Left ventricle myocardium inferior (tissue), 1 donor: ENCODE measurements around the gene SLC35F1. TPM values are rescaled to one million over a fixed set of nuclear protein-coding genes. Genes with fewer than 3 reads are reported as not detected.
"Not testable (repeated sequence)": the region's sequence is repeated elsewhere in the genome, so short reads cannot be mapped to it uniquely, and the experiment has no call there.

ENCODE experiments used
- DNase-seq: peaks from one replicate; pipeline ENCODE4 v3.0.0-alpha.2; 2020
- H3K27ac ChIP-seq: fragments of 200-600 bp; replicated peaks from 2 replicates; pipeline ENCODE4 v1.8.0; 2021
- H3K27me3 ChIP-seq: fragments of 200-600 bp; 2 replicates; pipeline ENCODE4 v1.8.0; 2021; ENCODE audit warnings: low read depth
- H3K36me3 ChIP-seq: fragments of 200-600 bp; 2 replicates; pipeline ENCODE4 v1.8.0; 2021
- H3K4me1 ChIP-seq: fragments of 200-600 bp; 2 replicates; pipeline ENCODE4 v1.8.0; 2021
- H3K4me3 ChIP-seq: fragments of 200-600 bp; 2 replicates; pipeline ENCODE4 v1.8.0; 2021; ENCODE audit warnings: mild to moderate bottlenecking, moderate library complexity
- H3K9me3 ChIP-seq: fragments of 200-600 bp; replicated peaks from 2 replicates; pipeline ENCODE4 v1.8.0; 2021
- intact Hi-C: fragments of 100-400 bp; cut with micrococcal nuclease; formaldehyde crosslinking; loops from one replicate; pipeline ENCODE4 v1.11.0; 2022
- total RNA-seq: library from RNA; stranded (reverse); fragmentation: NEBNext Ultra II Directional; extraction: Animal tissue kit (Norgen Biotek cat#: 25700); gene quantifications from one replicate; pipeline ENCODE4 v1.2.1, GENCODE V29; 2021
- TF ChIP-seq, protein P1 (sequence below): fragments of 200-600 bp; IDR thresholded peaks from 2 replicates; pipeline ENCODE4 v1.8.0; 2021; ENCODE audit warnings: antibody characterized with exemption, mild to moderate bottlenecking, borderline replicate concordance
- donor health status: DM: no; HTN: yes; CAD: no; lungs with severe emphysema.

Gene SLC35F1
- total RNA-seq, 1 donor from 2014 or later = 6.4 TPM

DNA sequence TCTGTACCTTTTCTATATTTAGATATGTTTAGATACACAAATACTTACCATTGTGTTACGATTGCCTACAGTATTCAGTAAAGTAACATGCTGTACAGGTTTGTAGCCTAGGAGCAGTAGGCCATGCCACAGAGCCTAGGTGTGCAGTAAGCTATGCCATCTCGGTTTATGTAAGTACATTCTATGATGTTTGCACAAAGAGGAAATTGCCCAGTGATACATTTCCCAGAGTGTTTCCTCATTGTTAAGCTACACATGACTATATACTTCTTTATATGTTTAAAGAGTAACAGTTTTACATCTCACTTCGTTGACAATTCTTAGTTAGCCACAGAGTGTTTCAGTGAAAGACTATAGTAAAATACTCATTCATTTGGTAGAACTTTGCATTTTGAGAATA lies 51.5 kb downstream of the SLC35F1 start:
- Histone ChIP-seq H3K27me3 (peaks cover 12% of the 10 kb centered on the region), H3K36me3 (no peaks in the 10 kb centered on the region), H3K27ac (no peak overlapping the region), H3K4me3 (no peak overlapping the region), H3K9me3 (no peaks in the 10 kb centered on the region), H3K4me1 (no peaks in the 10 kb centered on the region)
- DNase-seq = no peak
- intact Hi-C loops = no loop called here
- TF ChIP-seq, protein P1, sequence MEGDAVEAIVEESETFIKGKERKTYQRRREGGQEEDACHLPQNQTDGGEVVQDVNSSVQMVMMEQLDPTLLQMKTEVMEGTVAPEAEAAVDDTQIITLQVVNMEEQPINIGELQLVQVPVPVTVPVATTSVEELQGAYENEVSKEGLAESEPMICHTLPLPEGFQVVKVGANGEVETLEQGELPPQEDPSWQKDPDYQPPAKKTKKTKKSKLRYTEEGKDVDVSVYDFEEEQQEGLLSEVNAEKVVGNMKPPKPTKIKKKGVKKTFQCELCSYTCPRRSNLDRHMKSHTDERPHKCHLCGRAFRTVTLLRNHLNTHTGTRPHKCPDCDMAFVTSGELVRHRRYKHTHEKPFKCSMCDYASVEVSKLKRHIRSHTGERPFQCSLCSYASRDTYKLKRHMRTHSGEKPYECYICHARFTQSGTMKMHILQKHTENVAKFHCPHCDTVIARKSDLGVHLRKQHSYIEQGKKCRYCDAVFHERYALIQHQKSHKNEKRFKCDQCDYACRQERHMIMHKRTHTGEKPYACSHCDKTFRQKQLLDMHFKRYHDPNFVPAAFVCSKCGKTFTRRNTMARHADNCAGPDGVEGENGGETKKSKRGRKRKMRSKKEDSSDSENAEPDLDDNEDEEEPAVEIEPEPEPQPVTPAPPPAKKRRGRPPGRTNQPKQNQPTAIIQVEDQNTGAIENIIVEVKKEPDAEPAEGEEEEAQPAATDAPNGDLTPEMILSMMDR = no peak

DNA sequence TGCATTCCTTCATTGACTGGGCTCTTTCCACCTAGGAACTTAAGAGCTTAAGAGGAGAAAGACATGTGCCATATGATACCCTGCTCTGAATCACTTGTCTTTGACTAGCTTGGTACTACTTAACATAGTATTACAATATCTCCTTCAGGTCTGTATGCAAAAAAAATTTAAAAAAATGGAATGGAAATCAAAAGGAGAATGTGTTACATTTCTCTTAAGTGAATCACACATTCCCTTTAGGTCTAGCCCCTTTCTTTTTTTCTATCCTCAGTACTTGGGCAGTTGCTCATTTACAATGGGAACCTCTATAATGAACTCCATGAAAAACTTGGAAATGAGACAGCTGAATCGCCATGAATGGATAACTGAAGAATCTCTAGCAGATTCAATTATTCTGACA lies 53.8 kb downstream of the SLC35F1 start:
- H3K27me3 ChIP-seq = peaks cover 17% of the 10 kb centered on the region
- no peak overlapping the region for H3K4me3 ChIP-seq
- no peak for DNase-seq
- H3K9me3 ChIP-seq = peaks cover 17% of the 10 kb centered on the region
- no peak overlapping the region for H3K27ac ChIP-seq
- intact Hi-C loops = no loop called here
- TF ChIP-seq, protein P1 = no peak
- no peaks in the 10 kb centered on the region for H3K4me1 ChIP-seq
- no peaks in the 10 kb centered on the region for H3K36me3 ChIP-seq

DNA sequence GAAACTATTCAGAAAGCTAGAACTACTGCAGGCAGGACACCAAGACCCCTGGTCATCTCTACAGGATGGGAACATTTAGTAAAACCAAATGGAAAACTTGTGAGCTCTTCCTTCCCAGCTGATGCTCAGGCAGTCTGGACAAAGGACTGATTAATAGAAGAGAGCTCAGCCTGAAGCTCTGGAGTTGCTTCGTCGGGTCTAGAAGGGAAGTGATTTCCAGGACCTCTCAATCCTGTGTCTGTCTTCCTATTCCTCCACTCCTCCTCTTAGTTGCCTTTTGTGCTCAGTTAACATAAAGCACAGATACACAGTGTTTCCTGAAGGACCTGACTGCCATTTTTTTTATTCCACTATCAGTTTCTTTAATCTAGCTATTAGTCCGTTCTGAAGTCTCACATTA lies 54.2 kb downstream of the SLC35F1 start:
- H3K4me3 ChIP-seq = no peak overlapping the region
- DNase-seq = no peak
- no peaks in the 10 kb centered on the region for H3K36me3 ChIP-seq
- H3K9me3 ChIP-seq = peaks cover 17% of the 10 kb centered on the region
- peaks cover 17% of the 10 kb centered on the region for H3K27me3 ChIP-seq
- intact Hi-C loops = no loop called here
- TF ChIP-seq, protein P1 = no peak
- H3K27ac ChIP-seq = no peak overlapping the region
- no peaks in the 10 kb centered on the region for H3K4me1 ChIP-seq

DNA sequence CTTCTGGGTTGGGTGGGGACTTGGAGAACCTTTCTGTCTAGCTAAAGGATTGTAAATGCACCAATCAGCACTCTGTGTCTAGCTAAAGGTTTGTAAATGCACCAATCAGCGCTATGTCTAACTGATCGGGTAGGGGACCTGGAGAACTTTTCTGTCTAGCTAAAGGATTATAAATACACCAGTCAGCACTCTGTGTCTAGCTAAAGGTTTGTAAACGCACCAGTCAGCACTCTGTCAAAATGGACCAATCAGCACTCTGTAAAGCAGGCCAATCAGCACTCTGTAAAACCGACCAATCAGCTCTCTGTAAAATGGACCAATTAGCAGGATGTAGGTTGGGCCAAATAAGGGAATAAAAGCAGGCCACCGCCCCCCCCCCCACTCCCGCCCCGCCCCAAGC lies 58.7 kb downstream of the SLC35F1 start:
- H3K36me3 ChIP-seq, H3K4me1 ChIP-seq, H3K4me3 ChIP-seq, DNase-seq, H3K27ac ChIP-seq, intact Hi-C loops: not testable (repeated sequence)
- Histone ChIP-seq H3K9me3 (peaks cover 17% of the 10 kb centered on the region), H3K27me3 (peaks cover 17% of the 10 kb centered on the region)

DNA sequence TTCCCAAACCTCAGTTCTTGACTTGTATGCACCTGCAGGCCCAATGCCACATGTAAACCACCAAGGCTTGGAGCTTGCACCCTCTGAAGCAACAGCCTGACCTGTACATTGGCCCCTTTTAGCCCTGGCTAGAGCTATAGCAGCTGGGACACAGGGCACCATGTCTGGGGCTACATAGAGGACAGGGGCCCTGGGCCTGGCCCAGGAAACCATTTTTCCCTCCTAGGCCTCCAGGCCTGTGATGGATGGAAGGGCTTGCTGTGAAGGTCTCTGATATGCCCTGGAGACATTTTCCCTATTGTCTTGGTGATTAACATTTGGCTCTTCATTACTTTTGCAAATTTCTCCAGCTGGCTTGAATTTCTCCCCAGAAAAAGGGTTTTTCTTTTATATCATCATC lies 64.6 kb downstream of the SLC35F1 start:
- H3K36me3 ChIP-seq = no peaks in the 10 kb centered on the region
- intact Hi-C loops = no loop called here
- H3K27ac ChIP-seq = no peak overlapping the region
- no peaks in the 10 kb centered on the region for H3K27me3 ChIP-seq
- no peak overlapping the region for H3K4me3 ChIP-seq
- H3K4me1 ChIP-seq = peaks cover 4% of the 10 kb centered on the region
- TF ChIP-seq, protein P1 = no peak
- peaks cover 8% of the 10 kb centered on the region for H3K9me3 ChIP-seq
- DNase-seq = no peak

DNA sequence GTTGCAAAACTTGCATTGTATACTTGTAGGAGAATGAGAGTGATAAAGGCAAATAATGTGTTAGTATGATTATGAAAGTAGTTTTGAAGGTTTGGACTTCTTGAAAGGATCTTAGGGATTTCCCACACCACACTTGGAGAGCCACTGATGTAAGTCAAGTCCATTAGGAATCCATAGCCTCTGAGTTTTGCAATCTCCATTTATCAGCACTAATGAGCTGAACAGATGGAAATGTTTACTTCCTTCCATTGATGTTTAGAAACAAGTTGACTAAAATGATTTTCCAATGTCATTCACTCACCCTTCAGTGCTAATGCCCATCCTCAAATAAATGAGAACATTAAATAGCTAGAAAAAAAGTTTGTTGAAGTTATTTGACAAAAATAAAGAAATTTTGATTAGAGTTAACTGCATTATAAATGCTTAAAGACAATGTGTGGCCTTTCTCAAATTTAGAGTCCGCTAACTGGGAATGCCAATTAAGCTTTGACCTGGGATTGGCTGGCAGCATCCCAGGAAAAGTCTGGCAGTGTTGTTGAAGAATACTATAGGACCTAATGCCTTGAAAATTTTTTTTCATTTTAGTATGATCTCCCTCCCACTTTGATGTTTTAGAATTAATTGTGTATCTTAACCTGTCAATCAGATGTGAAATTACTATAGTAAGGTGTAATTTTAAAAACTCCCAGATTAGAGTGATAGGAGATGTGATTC lies 68.0 kb downstream of the SLC35F1 start:
- DNase-seq = no peak
- no peaks in the 10 kb centered on the region for H3K27me3 ChIP-seq
- intact Hi-C loops = loop anchor here (5.0 kb wide), 1 partner anchor 277 kb away; no protein-coding TSS in a partner anchor
- no peak overlapping the region for H3K27ac ChIP-seq
- H3K4me3 ChIP-seq = no peak overlapping the region
- peaks cover 8% of the 10 kb centered on the region for H3K9me3 ChIP-seq
- TF ChIP-seq, protein P1 = no peak
- H3K4me1 ChIP-seq = peaks cover 4% of the 10 kb centered on the region
- H3K36me3 ChIP-seq = no peaks in the 10 kb centered on the region
